WTC11 (cell line): ENCODE measurements around the gene FAM13A.

Source experiments
- ATF1 ChIP-seq: sonication (generic); formaldehyde crosslinking; IDR thresholded peaks from 2 replicates; pipeline ENCODE4 v1.8.1; 2023; ENCODE audit warnings: mild to moderate bottlenecking, moderate library complexity, missing genetic modification reagents
- TF ChIP-seq, protein P1 (sequence below): fragments of 200-600 bp; IDR thresholded peaks from 2 replicates; pipeline ENCODE4 v1.8.0; 2022; ENCODE audit warnings: antibody characterized with exemption

DNA sequence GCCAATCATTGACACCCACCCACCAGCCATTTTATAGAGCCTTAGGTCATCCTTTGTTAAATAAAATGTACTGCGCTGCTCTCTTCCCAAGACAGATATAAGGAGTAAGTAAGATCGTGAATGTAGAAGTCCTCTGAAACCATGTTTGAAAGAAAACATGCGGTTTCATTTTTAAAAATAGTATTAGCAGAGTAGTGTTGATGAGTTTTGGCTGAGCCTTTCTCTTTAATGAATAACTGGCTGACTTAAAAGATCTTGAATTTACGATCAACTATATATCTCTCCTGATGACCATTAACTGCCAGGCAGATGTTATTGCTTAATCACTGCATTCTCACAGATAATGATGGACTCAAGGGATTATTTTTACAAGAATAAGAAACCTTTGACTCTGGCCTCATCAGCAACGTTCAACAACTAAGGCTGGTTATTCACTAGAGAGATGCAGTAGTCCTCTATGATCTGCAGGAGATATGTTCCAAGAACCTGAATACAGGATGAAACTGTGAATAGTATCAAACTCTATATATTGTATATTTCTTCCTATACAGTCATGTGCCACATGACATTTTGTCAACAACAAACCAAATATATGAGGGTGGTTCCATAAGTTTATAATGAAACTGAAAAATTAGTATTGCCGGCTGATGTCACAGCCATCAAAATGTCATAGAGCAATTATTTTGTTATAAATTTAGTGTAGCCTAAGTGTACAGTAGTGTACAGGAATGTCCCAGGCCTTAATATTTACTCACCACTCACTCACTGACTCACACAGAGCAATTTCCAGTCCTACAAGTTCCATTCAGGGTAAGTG, 80.8 kb downstream of the FAM13A start:
- TF ChIP-seq, protein P1, sequence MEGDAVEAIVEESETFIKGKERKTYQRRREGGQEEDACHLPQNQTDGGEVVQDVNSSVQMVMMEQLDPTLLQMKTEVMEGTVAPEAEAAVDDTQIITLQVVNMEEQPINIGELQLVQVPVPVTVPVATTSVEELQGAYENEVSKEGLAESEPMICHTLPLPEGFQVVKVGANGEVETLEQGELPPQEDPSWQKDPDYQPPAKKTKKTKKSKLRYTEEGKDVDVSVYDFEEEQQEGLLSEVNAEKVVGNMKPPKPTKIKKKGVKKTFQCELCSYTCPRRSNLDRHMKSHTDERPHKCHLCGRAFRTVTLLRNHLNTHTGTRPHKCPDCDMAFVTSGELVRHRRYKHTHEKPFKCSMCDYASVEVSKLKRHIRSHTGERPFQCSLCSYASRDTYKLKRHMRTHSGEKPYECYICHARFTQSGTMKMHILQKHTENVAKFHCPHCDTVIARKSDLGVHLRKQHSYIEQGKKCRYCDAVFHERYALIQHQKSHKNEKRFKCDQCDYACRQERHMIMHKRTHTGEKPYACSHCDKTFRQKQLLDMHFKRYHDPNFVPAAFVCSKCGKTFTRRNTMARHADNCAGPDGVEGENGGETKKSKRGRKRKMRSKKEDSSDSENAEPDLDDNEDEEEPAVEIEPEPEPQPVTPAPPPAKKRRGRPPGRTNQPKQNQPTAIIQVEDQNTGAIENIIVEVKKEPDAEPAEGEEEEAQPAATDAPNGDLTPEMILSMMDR: no peak
- no peak for TF ChIP-seq ATF1
